IPS-NIHi11 (cell line): ENCODE results near the gene ZNF362.
A peak's percentile ranks its signal among the peaks of the same experiment; 100 is the strongest.

Experiments
- DNase-seq: peaks from one replicate; pipeline ENCODE4 v3.0.0; 2012; ENCODE audit warnings: mixed read lengths, low spot score

The ZNF362 gene

DNA sequence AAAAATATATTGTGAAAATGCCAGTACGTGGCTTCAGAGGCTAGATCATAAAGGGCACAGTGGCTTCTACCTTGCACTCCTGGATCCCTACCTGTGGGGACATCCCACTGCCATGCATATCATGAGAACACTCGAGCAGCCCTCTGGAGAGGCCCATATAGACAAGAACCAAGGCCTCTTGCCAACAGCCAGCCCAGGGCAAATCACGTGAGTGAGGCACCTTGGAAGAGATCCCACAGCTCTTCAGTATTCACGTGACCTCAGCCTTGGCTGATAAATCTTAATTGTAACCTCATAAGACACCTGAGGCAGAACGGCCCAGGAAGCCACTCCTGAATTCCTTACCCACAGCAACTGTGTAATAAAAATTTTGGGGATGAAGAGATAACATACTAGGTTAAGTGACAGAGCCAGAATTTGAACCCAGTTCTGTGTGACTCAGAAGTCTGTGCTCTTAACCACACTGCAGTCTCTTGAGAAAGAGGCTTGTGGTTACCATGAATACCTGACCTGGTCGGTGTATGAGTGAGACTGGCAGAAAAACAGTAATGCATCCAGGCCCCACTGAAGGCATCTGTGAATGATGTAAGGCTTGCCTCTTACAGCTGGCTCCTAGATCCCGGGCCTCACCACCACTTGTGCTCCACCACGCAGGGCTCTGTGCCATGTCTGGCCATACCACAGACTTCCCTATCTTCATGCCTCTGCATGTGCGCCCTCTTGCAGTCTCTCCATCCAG is 71.5 kb downstream of the ZNF362 start:
- DNase-seq: no peak

DNA sequence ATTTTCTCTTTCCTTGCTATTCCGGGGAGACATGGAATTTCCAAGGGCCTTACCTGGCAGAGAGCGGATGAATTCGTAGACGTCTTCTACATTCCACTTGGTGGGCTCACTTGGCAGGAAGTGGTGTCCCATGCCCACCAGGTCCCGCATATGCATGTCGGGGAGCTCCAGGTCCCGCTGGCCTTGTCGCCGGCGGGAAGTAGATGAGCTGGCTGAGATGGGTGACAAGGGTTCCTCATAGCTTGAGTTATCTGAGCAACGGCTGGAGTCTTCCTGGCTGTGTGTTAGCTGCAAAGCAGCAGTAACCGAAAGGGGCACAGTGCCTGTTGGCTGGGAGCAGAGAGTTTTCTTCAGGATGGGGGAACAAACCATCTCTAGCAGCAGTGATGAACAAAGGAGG is 72.5 kb downstream of the ZNF362 start:
- DNase-seq: no peak

DNA sequence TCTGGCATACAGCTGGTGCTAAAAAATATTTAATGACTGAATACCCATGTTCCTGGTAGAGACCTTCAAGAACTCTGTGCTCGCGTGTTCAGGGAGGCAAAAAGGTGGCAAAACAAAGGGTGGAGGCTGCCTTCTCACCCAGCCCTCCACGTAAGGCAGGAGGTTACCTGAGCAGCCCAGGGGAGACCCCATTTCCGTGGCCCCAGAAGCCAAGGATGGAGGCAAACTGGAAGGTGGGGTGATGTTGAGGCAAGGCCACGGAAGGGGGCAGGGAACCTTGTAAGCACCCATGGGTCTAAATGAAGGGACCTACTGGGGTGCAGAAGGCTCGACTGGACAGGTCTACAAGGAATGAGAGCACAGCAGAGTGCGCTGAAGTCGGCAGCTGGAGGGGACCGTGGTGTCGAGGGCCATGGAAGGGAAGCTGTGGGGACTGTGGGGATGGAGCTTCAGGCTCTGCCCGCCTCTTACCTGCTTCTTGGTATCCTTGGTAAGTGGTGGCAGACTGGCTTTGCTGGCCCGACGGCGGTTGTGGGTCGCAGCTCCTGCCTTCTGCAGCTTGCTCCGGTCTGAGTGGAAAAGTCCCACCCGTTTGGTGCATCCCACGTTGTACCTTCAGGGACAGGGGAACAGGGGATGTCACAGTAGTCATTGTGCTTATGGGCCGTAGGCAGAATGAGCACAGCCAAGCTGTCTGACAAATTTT is 73.5 kb downstream of the ZNF362 start:
- no peak for DNase-seq

DNA sequence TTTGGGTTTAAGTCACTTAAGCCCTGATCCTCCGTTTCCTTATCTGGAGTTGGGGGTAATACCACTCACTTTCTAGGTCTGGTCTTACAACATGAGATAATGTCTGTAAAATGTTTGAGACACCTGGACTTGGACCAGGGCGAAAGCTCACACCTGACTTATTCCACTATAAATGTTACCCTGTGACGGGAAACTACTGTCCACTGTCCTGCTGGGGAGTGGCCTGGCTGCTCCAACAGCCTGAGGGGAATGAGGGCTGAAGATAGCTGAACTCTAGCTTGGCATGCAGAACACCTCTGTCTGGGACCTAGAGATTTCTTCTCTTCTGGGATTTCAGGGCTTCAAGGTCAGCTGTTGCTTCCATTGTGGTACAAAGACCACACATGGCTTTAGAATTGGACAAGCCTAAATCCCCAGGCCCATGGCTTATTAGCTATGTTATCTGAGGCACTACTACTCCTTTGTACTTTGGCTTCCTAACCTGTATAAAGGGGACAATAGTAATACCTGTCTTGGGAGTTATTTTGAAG is 74.1 kb downstream of the ZNF362 start:
- no peak for DNase-seq

DNA sequence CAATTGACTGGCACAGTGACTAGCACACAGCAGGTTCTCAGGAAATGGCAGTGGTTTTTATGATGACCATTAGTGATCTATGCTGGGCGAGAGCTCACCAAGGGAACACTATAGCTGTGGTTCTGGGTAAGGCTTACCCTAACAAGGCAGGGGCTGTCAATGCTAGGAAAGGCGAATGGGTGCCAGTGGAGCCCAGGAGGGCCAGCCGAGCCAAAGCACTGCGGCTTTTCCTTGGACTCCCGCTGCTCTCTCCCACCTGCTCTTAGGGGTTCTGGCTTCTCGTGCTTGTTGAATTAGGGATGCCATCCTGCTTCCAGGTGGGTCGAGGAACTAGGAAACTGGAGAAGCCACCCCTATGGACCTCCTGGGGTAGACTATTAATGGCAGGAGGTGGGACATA is 74.6 kb downstream of the ZNF362 start:
- DNase-seq: no peak

DNA sequence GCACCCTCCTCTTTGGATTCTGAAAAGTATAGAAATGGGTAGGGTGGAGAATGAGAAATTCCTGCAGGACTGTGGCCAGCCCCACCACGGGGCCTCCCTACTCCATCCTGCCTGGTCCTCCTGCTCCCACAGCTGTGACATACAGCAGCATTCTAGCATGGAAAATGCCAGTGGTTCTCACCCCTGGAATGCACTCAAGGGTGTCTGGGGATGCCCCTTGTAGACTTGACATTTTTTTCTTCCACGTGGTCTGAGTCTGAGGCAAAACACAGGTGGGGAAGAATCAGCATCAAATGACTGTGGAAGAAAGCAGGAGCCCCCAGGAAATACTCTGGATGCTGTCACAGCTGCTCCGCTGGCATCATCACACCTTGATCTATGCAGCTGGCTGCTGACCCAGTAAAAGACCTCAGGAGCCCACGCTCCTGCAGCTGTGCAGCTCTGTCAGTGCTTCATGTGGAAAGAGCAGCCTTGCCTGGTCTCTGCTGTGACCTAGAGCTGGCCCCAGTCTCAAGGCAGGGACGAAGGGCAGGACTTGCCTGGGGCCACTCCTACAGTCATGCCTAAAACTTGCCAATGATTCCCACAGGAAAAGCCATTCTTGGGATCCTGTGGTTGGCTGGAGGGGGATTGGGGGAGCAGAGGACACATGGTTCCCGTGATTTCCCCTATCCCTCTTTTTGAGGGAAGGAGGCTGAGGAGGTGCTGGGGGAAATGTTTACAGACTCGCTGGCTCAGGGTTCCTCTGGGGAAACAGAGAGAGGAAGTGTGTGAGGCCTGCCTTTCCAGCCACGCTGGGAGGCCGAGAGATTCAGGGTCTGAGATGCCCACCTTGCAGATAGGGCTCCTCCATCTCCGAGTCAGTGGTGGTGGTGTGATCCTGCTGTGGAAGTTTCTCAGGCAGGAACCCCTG is 75.4 kb downstream of the ZNF362 start:
- DNase-seq: no peak

DNA sequence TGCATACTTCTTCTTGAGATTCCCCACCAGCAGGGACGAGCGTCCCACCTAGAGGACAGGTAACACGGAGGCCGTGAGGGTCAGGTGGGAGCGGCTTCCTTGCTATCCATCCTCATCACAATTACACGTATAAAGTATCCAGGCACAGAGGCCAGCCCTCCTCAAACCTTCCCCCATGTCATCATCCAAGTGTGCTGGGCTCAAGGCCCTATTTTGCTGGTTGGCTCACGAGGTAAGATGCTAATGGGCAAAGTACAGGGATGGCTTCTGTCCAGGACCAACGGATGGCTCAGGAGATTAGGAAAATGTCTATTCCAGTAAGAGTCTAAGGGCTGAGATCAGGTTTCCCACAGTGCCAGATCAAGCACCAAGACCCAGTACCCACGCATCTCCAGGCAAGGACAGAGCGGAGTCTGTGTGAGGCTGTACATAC is 76.1 kb downstream of the ZNF362 start:
- no peak for DNase-seq

DNA sequence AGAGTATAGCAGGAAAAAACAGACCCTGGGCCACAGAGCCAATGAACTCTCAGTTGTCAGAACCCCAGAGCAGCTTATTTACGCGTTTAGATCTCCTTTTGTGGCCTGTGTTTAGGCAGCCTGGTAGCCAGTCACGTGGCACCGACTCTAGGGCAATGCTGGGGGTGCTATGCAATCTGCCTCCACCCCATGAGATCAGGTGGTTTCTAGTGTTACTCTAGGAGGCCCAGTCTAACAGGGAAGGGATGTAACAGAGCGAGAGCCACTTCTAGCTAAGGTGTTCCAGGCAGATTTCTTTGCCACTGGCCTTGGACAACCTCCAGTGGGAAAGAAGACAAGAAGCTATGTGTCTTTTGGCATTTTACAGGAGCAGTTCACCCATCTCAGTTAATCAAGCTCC is 76.6 kb downstream of the ZNF362 start:
- no peak for DNase-seq

DNA sequence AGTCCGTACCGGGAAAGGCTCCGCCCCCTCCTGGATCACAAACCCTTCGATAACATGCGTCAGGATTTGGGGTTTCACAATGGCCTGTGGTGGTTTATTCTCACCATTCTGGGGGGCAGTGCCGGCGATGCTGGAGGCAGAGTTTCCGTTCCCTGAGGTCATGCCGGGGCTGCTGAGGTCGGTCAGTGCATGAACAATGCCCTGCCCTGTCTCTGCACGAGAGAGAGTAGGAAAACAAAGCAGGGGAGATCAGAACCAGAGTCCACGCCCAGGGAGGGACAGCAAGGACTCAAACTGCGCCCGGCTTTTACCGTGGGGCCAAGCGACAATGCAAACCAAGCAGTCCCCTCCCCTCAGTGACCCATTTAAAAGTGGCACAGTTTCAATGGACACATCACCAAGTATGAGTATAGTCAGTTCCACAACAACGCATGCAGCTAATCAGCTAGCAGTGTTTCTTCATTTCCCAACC is 77.8 kb downstream of the ZNF362 start:
- DNase-seq: no peak

DNA sequence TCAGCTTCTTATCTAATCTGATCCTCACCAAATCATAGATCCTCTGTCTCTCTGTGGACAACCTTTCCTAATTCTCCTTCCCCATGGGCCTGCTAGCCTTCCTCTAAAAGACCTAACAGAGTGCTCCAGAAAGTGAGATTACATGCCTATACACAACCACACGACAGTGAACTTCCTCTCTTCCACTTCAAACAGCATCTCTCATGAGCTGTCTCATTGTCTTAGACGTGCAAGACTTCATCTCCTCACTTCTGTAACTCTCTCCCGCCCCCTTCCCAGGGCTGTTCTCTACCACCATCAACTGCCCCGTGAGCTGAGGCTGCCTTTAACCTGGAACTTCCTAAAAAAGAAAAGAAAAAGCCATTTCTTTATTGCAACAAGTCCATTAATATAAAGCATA is 78.7 kb downstream of the ZNF362 start:
- no peak for DNase-seq

DNA sequence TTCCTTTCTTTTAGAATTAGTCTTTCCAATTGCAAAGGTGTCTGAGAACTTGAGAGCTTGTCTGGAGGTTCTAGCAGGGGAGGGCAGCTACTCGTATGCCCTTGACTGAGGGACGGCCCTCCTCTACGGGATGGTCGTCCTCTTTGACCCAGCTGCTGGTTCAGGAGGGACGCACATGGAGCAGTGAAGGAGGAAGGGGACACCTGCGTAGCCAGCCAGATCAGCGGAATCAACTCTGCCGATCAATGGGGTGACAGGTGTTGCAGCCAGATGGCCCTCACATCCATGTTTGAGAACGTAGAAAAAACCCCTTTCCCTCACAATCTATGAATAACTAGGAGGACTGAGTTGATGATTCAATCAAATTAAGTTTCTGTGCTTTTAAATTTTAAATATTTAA is 80.3 kb downstream of the ZNF362 start:
- DNase-seq: no peak

DNA sequence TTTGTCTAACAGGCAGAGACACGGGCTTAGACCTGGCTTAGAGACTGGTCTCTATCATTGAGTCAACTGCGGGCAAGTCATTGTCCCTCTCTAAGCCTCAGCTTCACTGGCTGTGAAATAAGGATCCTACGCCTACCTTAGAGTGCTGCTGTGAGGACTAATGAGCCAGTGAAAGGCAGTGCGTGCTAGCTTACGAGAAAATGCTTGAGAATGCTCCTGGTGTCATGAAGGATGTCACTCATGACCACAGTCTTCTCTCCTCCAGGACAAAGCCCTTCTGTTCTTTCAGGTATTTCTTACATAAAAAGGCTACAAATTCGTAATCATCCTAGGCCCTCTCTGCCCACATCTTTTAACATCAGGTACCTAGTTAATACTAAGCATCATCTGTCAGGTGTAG is 81.1 kb downstream of the ZNF362 start:
- DNase-seq: no peak

DNA sequence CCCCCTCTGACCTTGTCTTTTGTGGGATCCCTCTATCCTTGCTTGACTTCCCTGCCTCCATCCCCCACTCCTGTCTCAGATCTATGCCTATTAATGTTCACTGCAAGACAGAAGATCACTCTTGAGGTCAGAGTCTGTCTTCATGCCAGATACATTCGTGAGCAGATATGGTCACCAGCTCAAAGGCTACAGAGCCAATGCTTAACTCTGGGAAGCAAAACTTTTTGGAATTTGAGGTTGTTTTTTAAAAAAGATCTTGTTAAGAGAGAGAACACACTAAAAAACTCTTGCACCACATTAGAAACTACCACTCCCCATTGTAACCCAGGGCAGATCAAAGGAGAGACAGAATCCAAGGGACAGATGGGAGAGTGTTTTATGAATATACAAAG is 81.8 kb downstream of the ZNF362 start:
- no peak for DNase-seq

DNA sequence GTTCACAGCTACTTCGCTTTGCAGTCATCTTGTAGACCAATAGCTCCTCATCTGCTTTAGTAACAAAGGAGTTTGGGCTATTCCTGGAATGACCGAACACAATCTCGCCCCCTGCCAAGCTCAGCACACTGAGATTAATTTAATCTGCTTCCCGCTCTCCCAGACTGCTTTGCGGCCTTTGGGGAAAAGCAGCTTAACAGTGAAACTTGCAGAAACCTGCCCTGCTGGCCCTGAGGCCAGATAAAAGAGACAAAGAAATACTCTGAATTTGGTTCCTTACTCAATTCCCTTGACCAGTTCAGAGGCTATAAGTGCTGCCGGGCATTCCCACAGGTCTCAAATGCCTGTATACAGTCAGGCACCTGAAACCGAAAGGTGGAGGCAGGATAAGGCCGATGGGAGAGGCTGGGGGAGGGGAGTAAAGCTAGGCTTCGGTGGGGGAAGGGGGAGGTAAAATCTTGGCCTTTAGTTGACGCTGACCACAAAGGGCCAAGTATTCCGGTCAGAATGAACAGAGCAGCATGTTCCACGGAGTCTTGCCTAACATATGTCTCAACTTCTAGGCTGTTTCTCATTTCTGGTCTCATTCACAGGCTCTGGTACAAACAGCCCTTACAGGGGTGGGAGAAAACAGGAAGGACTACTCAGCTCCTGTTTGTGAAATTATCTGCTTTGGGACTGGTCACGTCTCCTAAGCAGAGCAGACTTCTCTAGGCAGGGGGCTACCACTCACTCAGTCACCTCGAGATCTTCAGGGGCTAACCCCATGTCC is 82.3 kb downstream of the ZNF362 start:
- DNase-seq: no peak

DNA sequence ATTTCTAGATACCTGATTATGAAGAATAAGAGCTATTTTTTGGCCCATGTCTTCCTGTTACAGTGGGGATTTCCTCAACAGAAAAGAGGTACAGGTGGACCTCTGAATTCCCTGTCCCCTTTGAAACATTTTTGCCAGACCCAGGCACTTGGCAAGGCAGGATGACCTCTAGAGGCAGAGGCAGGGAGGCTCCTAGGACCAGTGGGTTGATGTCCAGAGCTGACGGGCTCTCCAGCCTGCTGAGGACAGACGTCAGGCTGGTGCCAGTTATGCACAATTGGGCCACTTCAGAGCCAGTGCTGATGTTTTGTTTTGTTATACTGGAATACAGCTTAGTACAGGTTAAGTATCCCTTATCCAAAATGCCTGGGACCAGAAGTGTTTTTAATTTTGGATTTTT is 83.1 kb downstream of the ZNF362 start:
- DNase-seq: no peak

DNA sequence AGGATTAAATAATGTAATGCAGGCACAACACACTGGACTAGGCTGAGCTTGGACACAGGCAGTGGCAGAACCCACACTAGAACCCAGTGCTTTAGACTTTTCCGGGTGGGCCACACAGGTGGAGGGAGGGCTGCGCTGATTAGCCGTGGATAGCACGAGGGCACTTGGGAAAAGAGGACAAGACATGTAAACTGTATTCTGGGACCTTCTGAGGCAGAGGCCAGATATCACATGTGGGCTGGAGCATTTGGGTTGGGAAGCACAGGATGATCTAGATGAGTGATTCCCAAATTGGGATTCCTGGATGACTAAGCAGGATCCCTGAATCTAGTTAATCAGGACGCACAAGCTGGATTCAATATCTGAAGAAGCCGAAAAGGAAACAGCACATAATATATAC is 84.9 kb downstream of the ZNF362 start:
- no peak for DNase-seq

DNA sequence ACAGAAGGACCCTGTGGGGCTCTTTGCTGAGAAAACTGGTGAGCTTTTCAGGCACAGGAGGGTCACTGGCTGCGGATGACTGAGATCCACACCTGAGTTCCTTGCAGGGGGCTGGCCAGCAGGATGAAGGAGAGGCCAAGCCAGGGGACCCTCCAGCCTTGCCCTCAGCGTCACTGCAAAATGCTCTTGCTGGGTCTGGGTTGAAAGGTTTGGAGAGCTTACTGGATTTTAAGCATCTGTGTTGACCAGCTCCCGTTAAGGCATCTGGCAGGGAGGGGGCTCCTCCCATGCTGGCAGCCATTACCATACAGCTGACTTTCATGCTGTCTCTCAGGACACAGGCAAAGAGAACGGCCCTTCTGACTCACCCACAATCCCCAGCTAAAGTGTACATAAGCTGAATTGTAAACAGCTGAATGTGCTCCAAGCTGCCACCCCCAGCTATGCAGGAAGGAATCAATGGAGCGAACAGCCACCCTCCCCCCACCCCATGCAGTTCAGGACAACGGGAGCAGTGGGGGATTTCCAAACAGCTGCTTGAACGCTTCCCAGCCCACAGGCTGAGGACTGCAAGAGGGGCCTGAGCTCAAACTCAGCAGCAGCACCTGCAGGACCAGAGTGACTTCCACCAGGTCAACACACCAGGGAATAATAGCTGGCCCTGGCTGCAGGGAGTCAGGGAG is 85.9 kb downstream of the ZNF362 start:
- peak; percentile 56 for DNase-seq

DNA sequence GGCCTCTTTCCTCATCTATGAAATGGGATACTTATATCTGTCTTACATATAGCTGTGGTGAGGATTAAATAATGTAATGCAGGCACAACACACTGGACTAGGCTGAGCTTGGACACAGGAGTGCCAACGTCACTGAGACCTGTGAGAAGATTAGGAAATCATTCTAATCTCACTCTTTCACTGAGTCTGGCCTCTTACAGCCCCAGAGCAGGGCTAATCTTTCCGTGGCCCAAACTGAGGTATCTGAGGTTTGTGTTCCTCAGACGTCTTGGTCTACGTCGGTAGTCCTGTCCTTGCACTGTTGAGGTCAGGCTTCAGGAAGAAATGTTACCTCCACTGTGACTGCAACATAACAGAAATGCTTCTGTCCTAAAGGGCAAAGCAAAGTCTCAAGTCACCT is 87.2 kb downstream of the ZNF362 start:
- DNase-seq: no peak

DNA sequence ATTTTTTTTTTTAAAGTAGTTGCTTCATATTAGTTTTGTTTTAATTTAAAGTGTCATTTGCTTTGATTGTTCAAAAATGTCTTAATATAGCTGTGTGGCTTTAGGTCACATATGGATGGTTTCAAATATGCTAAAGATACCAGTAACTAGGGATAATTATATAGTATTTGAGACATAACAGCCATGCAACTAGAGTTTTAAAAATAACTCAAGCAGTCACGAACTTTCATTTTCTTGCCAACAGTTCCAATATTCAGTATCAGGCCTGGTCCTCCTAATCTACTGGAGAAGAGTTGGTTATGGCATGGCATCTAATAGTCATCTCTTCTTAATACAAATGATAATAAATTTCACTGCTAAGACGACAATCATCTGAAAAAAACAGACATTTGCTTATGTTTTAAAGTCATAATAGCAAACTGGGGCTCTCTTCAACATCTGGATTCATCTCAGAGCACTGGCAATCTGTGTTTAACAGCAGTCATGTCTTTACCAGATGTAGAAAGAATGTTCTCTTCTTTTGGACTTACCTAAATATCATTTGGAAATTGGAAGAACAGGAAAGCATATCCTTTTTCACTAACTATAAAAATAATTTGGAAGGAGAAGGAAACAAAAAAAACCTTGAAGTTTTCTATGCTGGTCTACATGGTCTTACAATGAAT is 88.7 kb downstream of the ZNF362 start:
- no peak for DNase-seq

DNA sequence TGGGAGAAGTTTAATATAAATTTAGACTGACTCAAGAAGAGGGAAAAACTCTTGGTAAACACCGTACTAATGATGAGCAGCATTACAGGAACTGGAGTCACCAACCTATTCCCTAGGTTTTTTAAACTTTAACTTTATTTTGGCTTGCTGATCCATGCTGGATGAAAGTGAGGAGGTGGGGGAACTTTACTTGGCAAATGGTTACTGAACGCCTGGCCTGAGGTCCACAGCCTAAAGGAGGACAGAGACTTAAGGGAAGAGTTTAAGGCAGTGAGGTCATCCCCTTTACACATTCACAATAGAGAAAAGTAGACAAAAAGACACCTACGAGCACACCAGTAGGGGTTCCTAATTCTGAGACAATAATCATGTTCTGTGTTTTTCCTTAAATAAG is 90.2 kb downstream of the ZNF362 start:
- DNase-seq: no peak
